HTR-8/SVneo (cell line): ENCODE measurements around the gene RSRC2.

Source experiments
- DNase-seq: peaks from one replicate; pipeline ENCODE4 v3.0.0; 2011; ENCODE audit warnings: low spot score, mixed read lengths; ENCODE audit not compliant: insufficient read length
- FAIRE-seq: peaks from 2 replicates; lab custom pipeline; 2011; peaks lifted over from hg19 to GRCh38; lab: Jason Lieb, UNC

Gene RSRC2

GRCh38 chr12:122457627-122458026, 69.1 kb downstream of the RSRC2 start:
- FAIRE-seq (no peak), DNase-seq (no peak)

DNA sequence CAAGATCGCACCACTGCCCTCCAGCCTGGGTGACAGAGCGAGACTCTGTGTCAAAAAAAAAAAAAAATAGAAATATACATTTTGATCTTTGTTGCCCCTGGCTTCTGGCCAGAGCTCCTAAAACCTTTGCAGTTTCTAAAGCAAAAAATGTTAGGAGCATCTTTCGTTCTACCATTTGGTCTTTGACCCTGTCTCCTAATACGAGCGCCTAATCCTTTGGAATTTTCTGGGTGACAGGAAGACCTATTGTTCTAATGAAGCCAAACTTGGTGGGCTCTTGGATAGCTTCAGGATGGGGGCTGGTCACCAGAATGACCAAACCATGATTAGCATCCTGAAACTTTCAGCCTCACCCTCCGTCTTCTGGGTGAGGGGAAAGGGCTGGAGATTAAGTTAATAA, 72.0 kb downstream of the RSRC2 start:
- no peak for DNase-seq
- no peak for FAIRE-seq

DNA sequence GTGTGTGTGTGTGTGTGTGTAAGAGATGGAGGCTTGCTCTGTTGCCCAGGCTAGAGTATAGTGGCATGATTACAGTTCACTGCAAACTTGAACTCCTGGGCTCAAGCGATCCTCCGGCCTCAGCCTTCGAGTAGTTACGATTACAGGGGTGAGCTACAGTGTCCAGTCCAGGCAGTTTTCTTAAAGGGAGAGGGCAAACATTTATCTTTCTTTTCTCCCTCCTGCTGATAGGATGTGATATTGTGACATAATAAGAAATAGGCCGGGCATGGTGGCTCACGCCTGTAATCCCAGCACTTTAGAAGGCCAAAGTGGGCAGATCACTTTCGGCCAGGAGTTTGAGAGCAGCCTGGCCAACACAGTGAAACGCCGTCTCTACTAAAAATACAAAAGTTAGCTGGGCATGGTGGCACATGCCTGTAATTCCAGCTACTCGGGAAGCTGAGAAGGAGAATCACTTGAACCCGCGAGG, 72.5 kb downstream of the RSRC2 start:
- no peak for FAIRE-seq

More for the DNA sequence above, 72.5 kb downstream of the RSRC2 start:
- no peak for DNase-seq
